Glutamatergic neuron (in vitro differentiated cells): ENCODE data around the gene PIGZ. TPM values are rescaled to one million over a fixed set of nuclear protein-coding genes. Genes with fewer than 3 reads are reported as not detected.

Experiments used
- DNase-seq: peaks from one replicate; pipeline ENCODE4 v3.0.0; 2022
- H3K27ac Mint-ChIP-seq: one replicate; pipeline ENCODE4 v1.8.0; 2020; ENCODE audit warnings: mild to moderate bottlenecking, mixed read lengths, inconsistent platforms; ENCODE audit not compliant: unreplicated experiment
- H3K27me3 Mint-ChIP-seq: one replicate; pipeline ENCODE4 v1.8.0; 2020; ENCODE audit warnings: mild to moderate bottlenecking, moderate library complexity, mixed read lengths, inconsistent platforms; ENCODE audit not compliant: unreplicated experiment
- H3K36me3 Mint-ChIP-seq: one replicate; pipeline ENCODE4 v1.8.0; 2020; ENCODE audit warnings: mild to moderate bottlenecking, mixed read lengths, inconsistent platforms; ENCODE audit not compliant: unreplicated experiment
- H3K4me1 Mint-ChIP-seq: one replicate; pipeline ENCODE4 v1.8.0; 2020; ENCODE audit warnings: mild to moderate bottlenecking, low read depth, mixed read lengths, inconsistent platforms; ENCODE audit not compliant: unreplicated experiment
- H3K4me3 Mint-ChIP-seq: one replicate; pipeline ENCODE4 v1.8.0; 2020; ENCODE audit warnings: mild to moderate bottlenecking, mixed read lengths, inconsistent platforms; ENCODE audit not compliant: unreplicated experiment
- H3K9me3 Mint-ChIP-seq: one replicate; pipeline ENCODE4 v1.8.0; 2020; ENCODE audit warnings: mild to moderate bottlenecking, moderate library complexity, mixed read lengths, inconsistent platforms; ENCODE audit not compliant: unreplicated experiment
- total RNA-seq: library from RNA; stranded (reverse); fragmentation: NEBNext Ultra II Directional; extraction: Animal tissue kit (Norgen Biotek cat#: 25700); gene quantifications from one replicate; pipeline ENCODE4 v1.2.1, GENCODE V29; 2021; ENCODE audit not compliant: unreplicated experiment
- TF ChIP-seq, protein P1 (sequence below): fragments of 200-600 bp; sonication (generic); IDR thresholded peaks from one replicate; pipeline ENCODE4 v1.5.0; 2021; ENCODE audit not compliant: partially characterized antibody, unreplicated experiment

The PIGZ gene
- total RNA-seq, 1 donor from 2014 or later: 4.7 TPM

DNA sequence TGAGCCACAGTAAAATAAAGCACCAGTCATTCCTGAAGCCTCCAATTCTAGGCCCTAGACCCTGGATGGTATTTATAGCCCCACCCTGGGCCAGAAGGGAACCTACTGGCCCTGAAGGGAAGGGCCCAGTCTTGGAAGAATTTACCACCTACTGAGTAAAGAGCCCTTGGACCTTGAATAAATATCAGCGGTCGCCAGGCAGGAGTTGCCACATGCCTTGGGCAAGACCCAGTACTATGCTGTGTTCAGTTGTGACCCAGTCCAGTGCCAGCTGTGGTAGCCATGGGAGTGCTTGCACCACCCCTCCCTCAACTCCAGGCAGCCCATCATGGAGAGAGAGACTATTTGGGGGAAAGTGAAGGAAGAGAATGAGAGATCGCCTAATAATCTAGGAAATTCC is 53.3 kb downstream of the PIGZ start:
- H3K4me3 Mint-ChIP-seq: no peak overlapping the region
- H3K9me3 Mint-ChIP-seq: peaks cover 5% of the 10 kb centered on the region
- H3K4me1 Mint-ChIP-seq: no peaks in the 10 kb centered on the region
- TF ChIP-seq, protein P1, sequence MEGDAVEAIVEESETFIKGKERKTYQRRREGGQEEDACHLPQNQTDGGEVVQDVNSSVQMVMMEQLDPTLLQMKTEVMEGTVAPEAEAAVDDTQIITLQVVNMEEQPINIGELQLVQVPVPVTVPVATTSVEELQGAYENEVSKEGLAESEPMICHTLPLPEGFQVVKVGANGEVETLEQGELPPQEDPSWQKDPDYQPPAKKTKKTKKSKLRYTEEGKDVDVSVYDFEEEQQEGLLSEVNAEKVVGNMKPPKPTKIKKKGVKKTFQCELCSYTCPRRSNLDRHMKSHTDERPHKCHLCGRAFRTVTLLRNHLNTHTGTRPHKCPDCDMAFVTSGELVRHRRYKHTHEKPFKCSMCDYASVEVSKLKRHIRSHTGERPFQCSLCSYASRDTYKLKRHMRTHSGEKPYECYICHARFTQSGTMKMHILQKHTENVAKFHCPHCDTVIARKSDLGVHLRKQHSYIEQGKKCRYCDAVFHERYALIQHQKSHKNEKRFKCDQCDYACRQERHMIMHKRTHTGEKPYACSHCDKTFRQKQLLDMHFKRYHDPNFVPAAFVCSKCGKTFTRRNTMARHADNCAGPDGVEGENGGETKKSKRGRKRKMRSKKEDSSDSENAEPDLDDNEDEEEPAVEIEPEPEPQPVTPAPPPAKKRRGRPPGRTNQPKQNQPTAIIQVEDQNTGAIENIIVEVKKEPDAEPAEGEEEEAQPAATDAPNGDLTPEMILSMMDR: no peak
- H3K36me3 Mint-ChIP-seq: peaks cover 25% of the 10 kb centered on the region
- H3K27ac Mint-ChIP-seq: no peak overlapping the region
- H3K27me3 Mint-ChIP-seq: peaks cover 1% of the 10 kb centered on the region
- DNase-seq: no peak

DNA sequence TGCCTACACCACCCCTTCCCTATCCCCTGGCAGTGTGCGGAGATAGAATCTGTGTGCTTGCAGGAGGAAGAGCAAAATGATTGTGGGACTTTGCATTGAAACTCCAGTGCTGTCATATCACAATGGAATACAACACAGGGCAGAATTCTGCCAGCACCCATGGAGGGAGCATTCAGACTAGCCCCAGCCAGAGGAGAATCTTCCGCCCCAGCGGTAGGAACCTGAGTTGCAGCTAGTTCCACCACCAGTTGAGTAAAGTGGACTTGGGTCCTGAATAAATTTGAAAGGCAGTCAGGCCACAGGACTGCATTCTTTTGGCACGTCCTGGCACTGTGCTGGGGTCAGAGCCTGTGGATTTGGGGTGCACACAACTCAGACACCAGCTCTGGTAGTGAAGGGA is 53.8 kb downstream of the PIGZ start:
- no peak overlapping the region for H3K27ac Mint-ChIP-seq
- no peaks in the 10 kb centered on the region for H3K4me1 Mint-ChIP-seq
- DNase-seq: no peak
- no peak overlapping the region for H3K4me3 Mint-ChIP-seq
- peaks cover 25% of the 10 kb centered on the region for H3K36me3 Mint-ChIP-seq
- peaks cover 1% of the 10 kb centered on the region for H3K27me3 Mint-ChIP-seq
- H3K9me3 Mint-ChIP-seq: peaks cover 5% of the 10 kb centered on the region
- TF ChIP-seq, protein P1: no peak

DNA sequence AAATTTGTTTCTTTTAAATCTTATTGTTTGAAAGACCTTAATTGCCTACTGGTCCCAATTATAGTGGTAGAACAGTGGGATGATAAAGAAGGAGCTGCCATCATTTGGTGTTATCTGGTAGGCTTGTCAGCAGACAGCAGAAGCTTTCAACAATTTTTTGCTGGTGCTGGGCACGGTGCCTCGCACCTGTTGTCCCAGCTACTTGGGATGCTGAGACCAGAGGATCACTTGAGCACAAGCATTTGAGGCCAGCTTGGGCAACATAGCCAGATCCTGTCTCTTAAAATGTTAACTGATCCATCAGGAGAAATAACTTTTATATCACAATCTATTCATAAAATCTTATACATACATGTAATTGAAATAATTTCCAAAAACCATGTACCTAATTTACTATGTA is 64.9 kb downstream of the PIGZ start:
- H3K27ac Mint-ChIP-seq: no peak overlapping the region
- no peaks in the 10 kb centered on the region for H3K4me1 Mint-ChIP-seq
- H3K4me3 Mint-ChIP-seq: no peak overlapping the region
- DNase-seq: no peak
- TF ChIP-seq, protein P1: no peak
- H3K9me3 Mint-ChIP-seq: no peaks in the 10 kb centered on the region
- no peaks in the 10 kb centered on the region for H3K36me3 Mint-ChIP-seq
- H3K27me3 Mint-ChIP-seq: no peaks in the 10 kb centered on the region

DNA sequence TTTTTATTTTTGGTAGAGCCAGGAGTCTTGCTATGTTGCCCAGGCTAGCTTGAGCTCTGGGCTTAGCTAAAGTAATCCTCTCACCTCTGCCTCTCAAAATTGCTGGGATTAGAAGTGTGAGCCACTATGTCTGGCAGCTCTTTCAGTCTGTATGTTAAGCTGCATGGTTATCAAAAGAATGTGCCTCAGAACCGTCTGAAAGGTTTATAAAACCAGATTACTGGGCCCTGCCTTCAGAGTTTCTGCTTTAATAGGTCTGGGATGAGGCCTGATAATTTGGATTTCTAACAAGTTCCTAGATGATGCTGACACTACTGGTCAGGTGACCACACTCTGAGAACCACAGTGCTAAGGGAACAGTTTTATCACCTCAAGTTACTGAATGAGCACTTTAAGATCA is 66.3 kb downstream of the PIGZ start:
- Mint-ChIP-seq H3K4me3 (no peak overlapping the region), H3K27me3 (no peaks in the 10 kb centered on the region), H3K27ac (no peak overlapping the region), H3K4me1 (no peaks in the 10 kb centered on the region), H3K36me3 (no peaks in the 10 kb centered on the region), H3K9me3 (no peaks in the 10 kb centered on the region)
- DNase-seq: no peak
- TF ChIP-seq, protein P1: no peak

DNA sequence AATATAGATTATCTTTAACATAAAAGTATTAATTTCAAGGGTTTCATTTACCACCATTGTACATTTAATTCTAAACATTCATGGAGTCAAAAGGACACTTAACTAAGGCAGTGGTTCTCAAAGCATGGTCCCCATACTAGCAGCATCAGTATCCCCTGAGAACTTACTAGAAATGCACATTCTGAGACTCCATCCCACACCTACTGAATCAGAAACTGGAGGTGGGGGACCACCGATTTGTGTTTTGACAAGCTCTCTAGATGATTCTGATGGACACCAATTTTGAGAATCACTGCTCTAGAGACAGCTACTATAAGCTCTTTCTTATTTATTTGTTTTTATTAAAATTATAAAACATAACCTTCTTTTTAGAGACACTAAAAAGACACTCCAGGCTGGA is 66.9 kb downstream of the PIGZ start:
- Mint-ChIP-seq H3K27ac (no peak overlapping the region), H3K27me3 (no peaks in the 10 kb centered on the region), H3K4me1 (peaks cover 2% of the 10 kb centered on the region), H3K9me3 (no peaks in the 10 kb centered on the region), H3K4me3 (no peak overlapping the region), H3K36me3 (no peaks in the 10 kb centered on the region)
- TF ChIP-seq, protein P1: no peak
- no peak for DNase-seq

Other genes with a start within 250 kb of the PIGZ start
- 128 TPM for gene PAK2, start 229.0 kb downstream of the PIGZ start, total RNA-seq
- 49.6 TPM for gene SENP5, start 100.9 kb downstream of the PIGZ start, total RNA-seq
- gene NCBP2, start 26.3 kb downstream of the PIGZ start, total RNA-seq: 118 TPM
- gene MELTF, start 61.0 kb upstream of the PIGZ start, total RNA-seq: 31.8 TPM